Fibroblast of pulmonary artery (primary cell): Measurements from ENCODE around the gene MTLN.
A peak's percentile ranks its signal among the peaks of the same experiment; 100 is the strongest.
"Not testable (repeated sequence)": the region's sequence is repeated elsewhere in the genome, so short reads cannot be mapped to it uniquely, and the experiment has no call there.

Source experiments
- DNase-seq: peaks from one replicate; pipeline ENCODE4 v3.0.0-alpha.2; 2010; ENCODE audit warnings: low read depth
- H3K4me3 ChIP-seq: replicated peaks from 2 replicates; pipeline ENCODE4 v1.5.1; 2011; ENCODE audit warnings: low read depth, mild to moderate bottlenecking, control low read depth, low read length, moderate library complexity
- TF ChIP-seq, protein P1 (sequence below): IDR thresholded peaks from 2 replicates; pipeline ENCODE4 v1.5.1; 2011; ENCODE audit warnings: mild to moderate bottlenecking, control low read depth, low read length, inconsistent platforms; ENCODE audit errors: missing control alignments

Gene MTLN

DNA sequence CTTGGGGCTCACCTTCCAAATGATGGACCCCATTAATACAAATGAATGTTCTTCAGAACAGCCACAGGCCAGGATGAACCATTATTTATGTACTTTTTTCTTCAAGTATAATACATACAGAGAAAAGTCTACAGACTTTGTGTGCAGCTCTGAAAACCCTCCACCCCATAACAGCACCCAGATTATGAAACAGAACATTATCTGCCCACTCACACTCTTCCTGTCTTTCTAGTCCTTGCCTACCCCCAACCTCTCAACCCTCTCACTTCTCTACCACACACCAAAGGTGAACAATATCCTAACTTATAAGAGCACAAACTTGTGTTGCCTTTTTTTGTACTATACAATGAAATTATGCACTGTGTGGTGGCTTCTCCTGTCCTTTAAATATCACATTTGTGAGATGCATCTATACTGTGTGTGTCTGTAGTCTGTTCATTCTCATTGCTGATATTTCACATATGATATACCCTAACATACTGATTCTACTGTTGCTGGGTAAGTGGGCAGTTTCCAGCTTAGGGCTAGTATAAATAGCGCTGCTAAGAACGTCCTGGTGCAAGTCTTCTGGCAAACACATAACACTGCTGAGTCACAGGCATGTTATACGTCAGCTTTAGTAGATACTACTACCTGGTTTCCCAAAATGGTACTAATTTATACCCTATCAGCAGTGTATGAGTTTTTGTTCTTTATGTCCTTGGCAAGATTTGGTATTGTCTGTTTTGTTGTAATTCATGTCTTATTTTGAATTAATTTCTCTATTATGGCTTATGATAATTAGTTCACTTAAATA, 6.5 kb downstream of the MTLN start:
- DNase-seq: peak; percentile 39
- no peak overlapping the region for H3K4me3 ChIP-seq
- TF ChIP-seq, protein P1, sequence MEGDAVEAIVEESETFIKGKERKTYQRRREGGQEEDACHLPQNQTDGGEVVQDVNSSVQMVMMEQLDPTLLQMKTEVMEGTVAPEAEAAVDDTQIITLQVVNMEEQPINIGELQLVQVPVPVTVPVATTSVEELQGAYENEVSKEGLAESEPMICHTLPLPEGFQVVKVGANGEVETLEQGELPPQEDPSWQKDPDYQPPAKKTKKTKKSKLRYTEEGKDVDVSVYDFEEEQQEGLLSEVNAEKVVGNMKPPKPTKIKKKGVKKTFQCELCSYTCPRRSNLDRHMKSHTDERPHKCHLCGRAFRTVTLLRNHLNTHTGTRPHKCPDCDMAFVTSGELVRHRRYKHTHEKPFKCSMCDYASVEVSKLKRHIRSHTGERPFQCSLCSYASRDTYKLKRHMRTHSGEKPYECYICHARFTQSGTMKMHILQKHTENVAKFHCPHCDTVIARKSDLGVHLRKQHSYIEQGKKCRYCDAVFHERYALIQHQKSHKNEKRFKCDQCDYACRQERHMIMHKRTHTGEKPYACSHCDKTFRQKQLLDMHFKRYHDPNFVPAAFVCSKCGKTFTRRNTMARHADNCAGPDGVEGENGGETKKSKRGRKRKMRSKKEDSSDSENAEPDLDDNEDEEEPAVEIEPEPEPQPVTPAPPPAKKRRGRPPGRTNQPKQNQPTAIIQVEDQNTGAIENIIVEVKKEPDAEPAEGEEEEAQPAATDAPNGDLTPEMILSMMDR: no peak

DNA sequence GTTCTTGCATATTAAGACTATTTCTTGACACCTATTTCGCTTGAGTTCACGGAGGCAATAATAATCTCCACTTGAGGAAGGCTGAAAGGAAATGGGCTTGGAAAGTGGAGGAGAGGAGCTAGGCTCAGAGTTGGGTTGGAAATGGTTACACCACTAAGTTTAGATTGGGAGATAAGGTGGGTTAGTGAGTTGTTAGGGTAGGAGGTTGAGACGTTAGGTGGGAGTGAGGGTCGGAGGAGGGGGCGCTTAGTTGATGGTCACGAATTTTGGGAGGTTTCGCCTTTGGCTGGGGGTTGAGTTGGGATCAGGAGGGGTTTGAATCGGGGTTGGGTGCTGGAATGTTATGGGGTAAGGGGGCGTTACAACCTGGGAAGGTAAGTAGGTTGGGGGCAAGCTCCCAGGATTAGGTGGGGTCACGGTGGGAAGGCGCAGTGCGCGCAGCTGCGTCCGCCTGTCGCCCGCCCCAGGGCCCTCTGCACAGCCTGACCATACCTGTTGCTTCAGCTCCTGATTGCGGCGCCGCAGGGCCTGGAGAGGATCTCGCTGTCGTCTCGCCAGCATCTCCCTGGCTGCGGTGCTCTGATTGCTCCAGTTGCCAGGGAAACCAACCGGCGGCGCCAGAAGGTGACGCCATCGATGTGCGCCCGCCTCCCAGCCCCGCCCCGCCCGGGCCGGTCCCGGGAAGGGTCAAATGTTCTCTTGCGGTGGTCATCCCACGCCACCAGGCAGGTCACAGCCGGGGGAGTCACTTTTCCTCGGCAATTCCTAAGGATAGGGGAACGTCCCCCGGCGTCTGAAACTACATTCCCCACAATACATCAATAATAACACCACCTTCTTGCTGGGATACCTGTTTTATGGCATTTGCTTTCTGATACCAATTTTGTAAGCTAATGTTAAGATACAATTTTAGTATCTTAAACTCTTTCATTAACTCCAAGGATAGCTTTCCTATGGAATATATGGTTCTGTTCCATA, 7.7 kb downstream of the MTLN start, which contains the start of gene NPHP1:
NPHP1 (minus strand) TSS at position 606 of the 978 bp plus-strand sequence; CDS start at position 561, 45 bp downstream.
- TF ChIP-seq, protein P1: no peak
- H3K4me3 ChIP-seq: peak within 1 kb of the TSS; percentile 92
- DNase-seq: peak; percentile 86

DNA sequence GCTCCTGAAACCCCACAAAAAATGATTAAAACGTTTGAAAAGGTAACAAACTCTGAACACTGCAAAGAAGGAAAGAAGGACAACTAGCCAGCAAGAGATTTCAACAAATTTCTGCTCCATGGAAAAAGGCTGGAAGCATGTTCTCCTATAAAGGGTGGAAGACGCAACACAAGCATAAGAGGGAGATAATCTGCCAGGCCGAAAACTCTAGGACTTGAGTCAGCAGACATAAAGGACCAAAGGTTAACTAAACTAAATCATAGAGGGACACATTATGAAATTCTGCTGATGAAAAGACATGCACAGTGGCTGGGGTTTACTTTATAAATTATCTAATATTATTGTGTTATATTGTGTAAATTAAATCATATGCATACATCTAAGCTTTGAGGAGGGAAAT, 14.3 kb downstream of the MTLN start:
- TF ChIP-seq, protein P1: no peak
- no peak overlapping the region for H3K4me3 ChIP-seq
- no peak for DNase-seq

DNA sequence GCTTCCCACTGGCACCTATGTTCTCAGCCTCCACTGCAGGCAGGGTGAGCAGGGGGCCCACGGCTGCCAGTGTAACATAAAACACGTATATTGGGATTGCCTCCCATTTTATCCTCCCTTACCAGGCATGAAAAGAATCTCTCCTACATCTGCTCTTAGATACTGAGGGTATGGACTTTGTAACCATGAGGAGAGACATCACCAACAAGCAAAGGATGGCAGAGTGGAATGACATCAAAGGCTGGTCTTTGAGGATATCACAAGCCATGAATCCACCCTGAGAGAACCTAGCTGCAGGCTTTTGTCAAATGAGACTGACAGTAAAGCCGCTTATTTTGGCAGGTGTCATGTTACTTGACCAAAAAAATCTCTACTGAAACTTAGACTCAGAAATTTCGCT, 14.9 kb downstream of the MTLN start:
- DNase-seq: no peak
- no peak overlapping the region for H3K4me3 ChIP-seq
- TF ChIP-seq, protein P1: no peak

DNA sequence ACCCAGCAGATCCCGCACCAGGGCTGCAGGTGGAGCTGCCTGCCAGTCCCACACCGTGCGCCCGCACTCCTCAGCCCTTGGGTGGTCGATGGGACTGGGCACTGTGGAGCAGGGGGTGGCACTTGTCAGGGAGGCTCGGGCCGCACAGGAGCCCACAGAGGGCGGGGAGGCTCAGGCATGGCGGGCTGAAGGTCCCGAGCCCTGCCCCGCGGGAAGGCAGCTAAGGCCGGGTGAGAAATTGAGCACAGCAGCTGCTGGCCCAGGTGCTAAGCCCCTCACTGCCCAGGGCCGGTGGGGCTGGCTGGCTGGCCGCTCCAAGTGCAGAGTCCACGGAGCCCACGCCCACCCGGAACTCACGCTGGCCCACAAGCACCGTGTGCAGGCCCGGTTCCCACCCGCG, 22.2 kb downstream of the MTLN start:
- not testable (repeated sequence) for DNase-seq, H3K4me3 ChIP-seq

DNA sequence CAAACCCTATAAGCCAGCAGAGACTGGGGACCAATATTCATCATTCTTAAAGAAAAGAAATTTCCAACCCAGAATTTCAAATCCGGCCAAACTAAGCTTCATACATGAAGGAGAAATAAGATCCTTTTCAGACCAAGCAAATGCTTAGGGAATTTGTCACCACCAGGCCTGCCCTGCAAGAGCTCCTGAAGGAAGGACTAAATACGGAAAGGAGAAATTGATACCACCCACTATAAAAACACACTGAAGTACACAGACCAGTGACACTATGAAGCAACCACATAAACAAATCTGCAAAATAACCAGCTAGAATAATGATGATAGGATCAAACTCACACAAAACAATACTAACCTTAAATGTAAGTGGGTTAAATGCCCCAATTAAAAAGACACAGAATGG, 29.9 kb downstream of the MTLN start:
- no peak overlapping the region for H3K4me3 ChIP-seq
- TF ChIP-seq, protein P1: no peak
- DNase-seq: no peak

DNA sequence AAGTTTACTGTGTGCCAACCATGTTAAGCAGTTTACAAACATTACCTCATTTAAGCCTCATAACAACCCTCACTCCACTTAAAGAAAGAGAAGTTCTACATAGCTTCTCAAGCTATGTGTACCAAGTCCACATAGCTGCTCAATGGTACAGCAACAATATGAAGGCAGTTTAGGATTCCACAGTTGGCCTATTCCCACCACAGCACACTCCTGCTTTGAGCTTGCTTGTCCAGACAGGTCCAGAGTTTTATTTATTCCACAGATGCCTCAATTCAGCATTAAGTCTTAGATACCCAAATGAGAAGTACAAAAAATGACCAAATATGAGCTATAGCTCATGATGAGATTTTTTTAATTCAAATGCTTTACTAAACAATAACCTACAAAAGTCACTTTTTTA, 32.3 kb downstream of the MTLN start:
- TF ChIP-seq, protein P1: no peak
- DNase-seq: no peak
- no peak overlapping the region for H3K4me3 ChIP-seq
